Suprapubic skin (tissue), 4 donors: ENCODE data around the gene NPM1. TPM values are rescaled to one million over a fixed set of nuclear protein-coding genes. Genes with fewer than 3 reads are reported as not detected.

Experiments used
- DNase-seq, 2 donors: peaks; one replicate each; pipeline ENCODE4 v3.0.0-alpha.2; 2019; ENCODE audit warnings: low spot score in 2 of 2
- H3K27ac ChIP-seq: fragments of 200-600 bp; sonication (generic); one replicate; pipeline ENCODE4 v1.5.1; 2019
- H3K27me3 ChIP-seq: fragments of 200-600 bp; sonication (generic); one replicate; pipeline ENCODE4 v1.5.1; 2019
- H3K36me3 ChIP-seq: fragments of 200-600 bp; sonication (generic); one replicate; pipeline ENCODE4 v1.5.1; 2019
- H3K4me1 ChIP-seq: fragments of 200-600 bp; sonication (generic); one replicate; pipeline ENCODE4 v1.5.1; 2019
- H3K4me3 ChIP-seq: fragments of 200-600 bp; sonication (generic); one replicate; pipeline ENCODE4 v1.5.1; 2019; ENCODE audit warnings: mild to moderate bottlenecking
- H3K9me3 ChIP-seq: fragments of 200-600 bp; sonication (generic); one replicate; pipeline ENCODE4 v1.5.1; 2019
- CTCF ChIP-seq, 2 donors: fragments of 200-600 bp in 1 of 2; fragments of 450-650 bp in 1 of 2; sonication (generic) in 1 of 2; IDR thresholded peaks; one replicate each; pipeline ENCODE4 v1.5.1; 2016 to 2019; ENCODE audit warnings: antibody characterized with exemption in 2 of 2, mild to moderate bottlenecking in 1 of 2, moderate library complexity in 1 of 2
- EP300 ChIP-seq: sonication (generic); formaldehyde crosslinking; IDR thresholded peaks from one replicate; pipeline ENCODE4 v1.6.1; 2017; ENCODE audit warnings: antibody characterized with exemption
- POLR2A ChIP-seq, 2 donors: fragments of 450-650 bp; IDR thresholded peaks; one replicate each; pipeline ENCODE4 v1.6.1; 2017; ENCODE audit warnings: antibody characterized with exemption in 2 of 2, mild to moderate bottlenecking in 2 of 2, moderate library complexity in 2 of 2
- POLR2AphosphoS5 ChIP-seq, 3 donors: sonication (generic); formaldehyde crosslinking; IDR thresholded peaks; one replicate each; pipeline ENCODE4 v1.6.1; 2017; ENCODE audit warnings: antibody characterized with exemption in 3 of 3
- WGBS: methylation state at CpG from one replicate; pipeline ENCODE4 v1.1.5; 2018; 5-methylcytosine and 5-hydroxymethylcytosine counted together
- total RNA-seq, 4 donors: library from RNA; depleted of rRNA; stranded (reverse); fragments of >200 nt; gene quantifications; one replicate each; pipeline ENCODE4 v1.1.0, GENCODE V29; 2016

Gene NPM1
- total RNA-seq, 4 donors from 2014 or later: 439 to 524 (median 469) TPM

- Histone ChIP-seq H3K9me3 (no peaks in the 10 kb centered on the region), H3K27me3 (peaks cover 31% of the 10 kb centered on the region), H3K36me3 (no peaks in the 10 kb centered on the region), H3K27ac (no peak overlapping the region), H3K4me1 (peaks cover 31% of the 10 kb centered on the region), H3K4me3 (no peak overlapping the region)
- no peak for TF ChIP-seq EP300
- TF ChIP-seq CTCF (IDR thresholded peaks at IDR 0.05): no peak
- TF ChIP-seq POLR2AphosphoS5 (IDR thresholded peaks at IDR 0.05): no peak
- TF ChIP-seq POLR2A (IDR thresholded peaks at IDR 0.05): no peak
- peak in 1 of 2 donors; percentile 49 for DNase-seq
- WGBS: 95% methylated on average over 21 of the region's 26 CpGs
Measured at GRCh38 chr5:171422902-171423663, 35.4 kb downstream of the NPM1 start.

- DNase-seq: peak; percentile 30 to 44
- no peak for TF ChIP-seq POLR2AphosphoS5 (IDR thresholded peaks at IDR 0.05)
- TF ChIP-seq POLR2A (IDR thresholded peaks at IDR 0.05): no peak
- no peak for TF ChIP-seq EP300
- no peak for TF ChIP-seq CTCF (IDR thresholded peaks at IDR 0.05)
Measured at GRCh38 chr5:171424726-171425125, 37.1 kb downstream of the NPM1 start.

GRCh38 chr5:171425596-171426244 is 38.1 kb downstream of the NPM1 start:
- WGBS: 95% methylated on average over 14 of the region's 14 CpGs
- Histone ChIP-seq H3K27ac (no peak overlapping the region), H3K4me3 (no peak overlapping the region), H3K4me1 (peaks cover 8% of the 10 kb centered on the region), H3K27me3 (peaks cover 12% of the 10 kb centered on the region), H3K9me3 (no peaks in the 10 kb centered on the region), H3K36me3 (no peaks in the 10 kb centered on the region)
- no peak for TF ChIP-seq CTCF (IDR thresholded peaks at IDR 0.05)
- no peak for TF ChIP-seq EP300
- TF ChIP-seq POLR2AphosphoS5 (IDR thresholded peaks at IDR 0.05): no peak
- TF ChIP-seq POLR2A (IDR thresholded peaks at IDR 0.05): no peak
- DNase-seq: peak; percentile 22 to 58

More at GRCh38 chr5:171424726-171425125, 37.1 kb downstream of the NPM1 start:
- H3K27me3 ChIP-seq: peaks cover 22% of the 10 kb centered on the region
- H3K4me3 ChIP-seq: no peak overlapping the region
- H3K4me1 ChIP-seq: peaks cover 18% of the 10 kb centered on the region
- no peaks in the 10 kb centered on the region for H3K36me3 ChIP-seq
- WGBS: 58% methylated on average over 4 of the region's 5 CpGs
- no peaks in the 10 kb centered on the region for H3K9me3 ChIP-seq
- H3K27ac ChIP-seq: no peak overlapping the region

GRCh38 chr5:171426266-171426665 is 38.6 kb downstream of the NPM1 start:
- H3K36me3 ChIP-seq: no peaks in the 10 kb centered on the region
- no peak overlapping the region for H3K27ac ChIP-seq
- peak; percentile 15 to 43 for DNase-seq
- TF ChIP-seq CTCF (IDR thresholded peaks at IDR 0.05): no peak
- TF ChIP-seq EP300: no peak
- TF ChIP-seq POLR2AphosphoS5 (IDR thresholded peaks at IDR 0.05): no peak
- TF ChIP-seq POLR2A (IDR thresholded peaks at IDR 0.05): no peak
- H3K9me3 ChIP-seq: no peaks in the 10 kb centered on the region
- peaks cover 9% of the 10 kb centered on the region for H3K27me3 ChIP-seq
- WGBS: 82% methylated on average over 1 of the region's 4 CpGs
- H3K4me1 ChIP-seq: peaks cover 2% of the 10 kb centered on the region
- H3K4me3 ChIP-seq: no peak overlapping the region

- Histone ChIP-seq H3K27me3 (peaks cover 5% of the 10 kb centered on the region), H3K4me3 (no peak overlapping the region), H3K9me3 (no peaks in the 10 kb centered on the region), H3K27ac (no peak overlapping the region), H3K4me1 (no peaks in the 10 kb centered on the region), H3K36me3 (no peaks in the 10 kb centered on the region)
- 95% methylated on average over 7 of the region's 9 CpGs for WGBS
- DNase-seq: peak in 1 of 2 donors; percentile 40
- TF ChIP-seq CTCF (IDR thresholded peaks at IDR 0.05): no peak
- no peak for TF ChIP-seq EP300
Measured at GRCh38 chr5:171426680-171427079, 39.0 kb downstream of the NPM1 start.
